Liver (tissue), 3 donors: ENCODE data around the gene PREP.

Experiments used
- CTCF ChIP-seq: fragments of 150-350 bp; IDR thresholded peaks from 2 replicates; pipeline ENCODE4 v1.5.1; 2017; ENCODE audit warnings: improper control_type of control experiment, low read depth, low read length; ENCODE audit not compliant: missing input control
- JUND ChIP-seq, 2 donors: IDR thresholded peaks; 2 replicates each; pipeline ENCODE4 v1.6.1; 2016; ENCODE audit warnings: antibody characterized with exemption in 2 of 2
- TAF1 ChIP-seq: conservative IDR thresholded peaks from 2 replicates; pipeline ENCODE4 v1.6.1; 2016; ENCODE audit warnings: antibody characterized with exemption, mild to moderate bottlenecking
- ZBTB33 ChIP-seq: IDR thresholded peaks from 2 replicates; pipeline ENCODE4 v1.6.1; 2016; ENCODE audit warnings: antibody characterized with exemption
- donor health status: healthy.
- donor health status: healthy.

GRCh38 chr6:105253787-105254186 is 149.1 kb downstream of the PREP start:
- TF ChIP-seq CTCF (no peak), TAF1 (no peak), ZBTB33 (no peak), JUND (IDR thresholded peaks at IDR 0.05) (no peak)
